Right atrium auricular region (tissue), 2 donors: ENCODE measurements around the gene OVOL1. TPM values are rescaled to one million over a fixed set of nuclear protein-coding genes. Genes with fewer than 3 reads are reported as not detected.
A peak's percentile ranks its signal among the peaks of the same experiment; 100 is the strongest.

Experiments
- DNase-seq: peaks from one replicate; pipeline ENCODE4 v3.0.0-alpha.2; 2019; ENCODE audit warnings: low spot score
- H3K27ac ChIP-seq, 2 donors: fragments of 200-600 bp; sonication (generic); 1 replicate in 1 of 2; 2 replicates in 1 of 2; pipeline ENCODE4 v1.5.1; 2016 to 2019
- H3K27me3 ChIP-seq, 2 donors: fragments of 200-600 bp; sonication (generic); one replicate each; pipeline versions ENCODE4 v1.5.1 to v1.6.0; 2017 to 2019
- H3K36me3 ChIP-seq: fragments of 200-600 bp; sonication (generic); one replicate; pipeline ENCODE4 v1.5.1; 2016
- H3K4me1 ChIP-seq, 2 donors: fragments of 200-600 bp; sonication (generic); one replicate each; pipeline versions ENCODE4 v1.5.1 to v1.6.0; 2017 to 2019
- H3K4me3 ChIP-seq, 2 donors: fragments of 200-600 bp; sonication (generic); 1 replicate in 1 of 2; 2 replicates in 1 of 2; pipeline ENCODE4 v1.5.1; 2017 to 2019; ENCODE audit warnings: mild to moderate bottlenecking in 1 of 2, moderate library complexity in 1 of 2
- H3K9me3 ChIP-seq, 2 donors: fragments of 200-600 bp; sonication (generic); one replicate each; pipeline ENCODE4 v1.5.1; 2019
- CTCF ChIP-seq, 2 donors: fragments of 200-600 bp; sonication (generic); IDR thresholded peaks; one replicate each; pipeline ENCODE4 v1.5.1; 2019; ENCODE audit warnings: antibody characterized with exemption in 2 of 2
- total RNA-seq, 2 donors: library from RNA; depleted of rRNA; stranded (reverse); fragments of >200 nt; gene quantifications; one replicate each; pipeline ENCODE4 v1.1.0, GENCODE V29; 2016

OVOL1 gene
- total RNA-seq, 2 donors from 2014 or later: not detected

GRCh38 chr11:65776196-65776595 is 10.7 kb upstream of the OVOL1 start:
- Histone ChIP-seq H3K36me3 (peaks cover 30% of the 10 kb centered on the region), H3K27ac (no peak overlapping the region), H3K9me3 (no peaks in the 10 kb centered on the region), H3K4me1 (peaks cover 0 to 14% of the 10 kb centered on the region in 2 donors), H3K27me3 (no peaks in the 10 kb centered on the region), H3K4me3 (no peak overlapping the region)
- TF ChIP-seq CTCF (IDR thresholded peaks at IDR 0.05): no peak
- peak; percentile 70 for DNase-seq

- peak; percentile 42 for DNase-seq
Observed at GRCh38 chr11:65776710-65777141, 10.1 kb upstream of the OVOL1 start.

GRCh38 chr11:65777241-65777640 is 9.6 kb upstream of the OVOL1 start:
- Histone ChIP-seq H3K36me3 (peaks cover 30% of the 10 kb centered on the region), H3K27ac (no peak overlapping the region), H3K4me1 (peaks cover 0 to 20% of the 10 kb centered on the region in 2 donors), H3K27me3 (no peaks in the 10 kb centered on the region), H3K9me3 (no peaks in the 10 kb centered on the region), H3K4me3 (no peak overlapping the region)
- peak; percentile 32 for DNase-seq
- no peak for TF ChIP-seq CTCF (IDR thresholded peaks at IDR 0.05)

More at GRCh38 chr11:65776710-65777141, 10.1 kb upstream of the OVOL1 start:
- H3K36me3 ChIP-seq: peaks cover 30% of the 10 kb centered on the region
- no peak for TF ChIP-seq CTCF (IDR thresholded peaks at IDR 0.05)
- H3K4me3 ChIP-seq: no peak overlapping the region
- H3K4me1 ChIP-seq: peaks cover 0 to 20% of the 10 kb centered on the region in 2 donors
- no peaks in the 10 kb centered on the region for H3K9me3 ChIP-seq
- H3K27me3 ChIP-seq: no peaks in the 10 kb centered on the region
- no peak overlapping the region for H3K27ac ChIP-seq

GRCh38 chr11:65777821-65778361 is 9.0 kb upstream of the OVOL1 start:
- H3K4me3 ChIP-seq: no peak overlapping the region
- no peaks in the 10 kb centered on the region for H3K27me3 ChIP-seq
- no peak for TF ChIP-seq CTCF (IDR thresholded peaks at IDR 0.05)
- H3K9me3 ChIP-seq: no peaks in the 10 kb centered on the region
- H3K27ac ChIP-seq: no peak overlapping the region
- H3K36me3 ChIP-seq: peaks cover 30% of the 10 kb centered on the region
- DNase-seq: no peak
- H3K4me1 ChIP-seq: peaks cover 0 to 20% of the 10 kb centered on the region in 2 donors

- Histone ChIP-seq H3K36me3 (peaks cover 30% of the 10 kb centered on the region), H3K4me3 (no peak overlapping the region), H3K4me1 (peaks cover 0 to 20% of the 10 kb centered on the region in 2 donors), H3K9me3 (no peaks in the 10 kb centered on the region), H3K27me3 (no peaks in the 10 kb centered on the region), H3K27ac (no peak overlapping the region)
- no peak for DNase-seq
- TF ChIP-seq CTCF (IDR thresholded peaks at IDR 0.05): no peak
Observed at GRCh38 chr11:65778431-65778900, 8.4 kb upstream of the OVOL1 start.
